CD4-positive, alpha-beta T cell treated with Interferon alpha-2 for 1 hour (primary cell): Measurements from ENCODE around the gene DOCK7.
"Not testable (repeated sequence)": the region's sequence is repeated elsewhere in the genome, so short reads cannot be mapped to it uniquely, and the experiment has no call there.

ENCODE experiments used
- DNase-seq, 2 donors: peaks; one replicate each; pipeline ENCODE4 v3.0.0-alpha.2; 2020 to 2022

The DOCK7 gene

DNA sequence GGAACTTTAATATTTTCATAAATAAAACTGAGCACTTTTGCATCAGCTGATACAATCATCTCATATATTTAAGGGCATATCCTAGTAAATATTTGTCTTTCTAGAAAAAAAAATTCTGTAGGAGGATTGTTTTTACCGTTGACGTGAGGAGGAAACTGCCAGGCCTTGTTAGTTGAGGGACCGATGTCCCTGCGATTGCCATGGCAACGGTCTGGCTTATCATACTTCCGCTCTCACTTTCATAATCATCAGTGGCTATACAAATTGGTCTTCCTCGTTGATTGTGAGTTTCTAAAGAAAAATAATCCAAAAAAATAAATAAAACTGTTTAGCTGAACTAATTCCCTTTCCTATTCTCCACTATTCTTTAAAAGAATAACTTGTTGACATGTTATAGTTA, 160.2 kb downstream of the DOCK7 start:
- DNase-seq: peak; percentile 16 to 40

- not testable (repeated sequence) for DNase-seq
These were observed 160.8 kb downstream of the DOCK7 start for GRCh38 chr1:62527346-62527745.

GRCh38 chr1:62523860-62524259, 164.3 kb downstream of the DOCK7 start:
- DNase-seq: no peak

GRCh38 chr1:62516600-62516999, 171.6 kb downstream of the DOCK7 start:
- DNase-seq: no peak

DNA sequence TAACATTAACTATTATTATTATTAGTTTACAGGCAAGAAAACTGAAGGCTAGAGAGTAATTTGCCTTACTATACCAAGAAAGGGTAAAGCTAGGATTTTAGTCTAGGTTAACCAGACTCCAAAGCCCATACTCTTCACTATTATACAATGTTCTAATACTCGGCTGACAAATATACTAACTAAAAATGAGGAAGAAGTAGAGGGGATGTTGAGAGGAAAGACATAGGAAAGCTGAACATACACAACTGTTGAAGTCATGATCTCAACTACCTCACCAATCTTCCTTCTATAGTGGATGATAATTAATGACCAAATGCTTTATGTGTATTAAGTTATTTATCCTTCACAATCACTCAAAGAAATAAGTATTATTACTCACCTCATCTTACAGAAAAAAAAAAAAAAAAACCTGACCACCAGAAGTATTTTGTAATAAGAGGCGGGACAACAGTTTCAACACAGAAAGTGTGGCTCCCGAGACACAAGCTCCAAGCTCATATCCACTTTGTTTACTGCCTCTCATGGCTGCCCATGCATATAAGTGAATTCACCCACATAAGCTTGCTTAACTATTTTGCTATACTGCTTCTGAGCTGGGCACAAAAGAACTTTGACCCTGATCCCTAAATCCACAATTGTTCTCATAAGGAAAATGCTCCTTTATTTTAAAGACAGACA, 173.3 kb downstream of the DOCK7 start:
- DNase-seq: no peak

- DNase-seq: no peak
These were observed 175.2 kb downstream of the DOCK7 start for GRCh38 chr1:62513013-62513412.

- no peak for DNase-seq
These were observed 179.2 kb downstream of the DOCK7 start for GRCh38 chr1:62509028-62509427.

- DNase-seq: peak; percentile 2 to 42
These were observed 179.9 kb downstream of the DOCK7 start for GRCh38 chr1:62508187-62508758.

DNA sequence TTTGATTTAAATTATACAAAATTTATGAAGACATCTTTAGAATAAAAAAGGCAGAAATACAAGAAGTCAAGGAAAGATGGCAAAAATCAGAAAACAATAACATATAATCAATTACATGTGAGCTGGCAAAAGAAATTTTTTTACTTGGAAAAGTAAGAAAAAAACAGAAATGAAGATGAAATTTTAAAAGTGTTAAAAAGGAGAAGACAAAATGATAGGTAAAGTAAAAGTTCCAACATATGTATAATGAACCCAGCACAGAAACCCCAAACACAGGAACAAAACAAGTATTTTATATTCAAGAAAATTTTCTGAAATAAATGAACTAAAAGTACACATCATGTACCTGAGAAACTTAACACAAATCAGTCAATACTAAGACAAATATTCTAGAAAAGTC, 188.0 kb downstream of the DOCK7 start:
- DNase-seq: no peak

GRCh38 chr1:62494137-62494536, 194.0 kb downstream of the DOCK7 start:
- DNase-seq: no peak

DNA sequence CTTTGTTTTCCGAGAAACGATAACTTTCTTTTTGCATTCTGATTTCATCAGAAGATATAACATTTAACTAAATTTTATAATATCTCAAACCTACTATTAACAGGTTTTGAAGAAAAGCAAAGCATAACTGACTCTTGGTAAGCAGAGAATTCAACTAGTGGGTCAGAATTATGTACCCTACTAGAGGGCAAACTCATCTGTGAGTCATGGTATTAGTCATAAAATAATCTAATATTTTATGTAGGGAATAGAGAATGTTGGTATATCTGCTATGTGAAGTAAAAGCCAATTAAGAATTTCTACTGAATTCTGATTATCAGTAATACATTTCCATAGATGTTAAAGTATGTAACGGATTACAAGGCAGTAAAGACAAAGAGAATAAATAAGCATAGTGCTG, 194.5 kb downstream of the DOCK7 start:
- DNase-seq: no peak

- DNase-seq: no peak
These were observed 195.7 kb downstream of the DOCK7 start for GRCh38 chr1:62492521-62492920.

- no peak for DNase-seq
These were observed 200.2 kb downstream of the DOCK7 start for GRCh38 chr1:62487956-62488355.

DNA sequence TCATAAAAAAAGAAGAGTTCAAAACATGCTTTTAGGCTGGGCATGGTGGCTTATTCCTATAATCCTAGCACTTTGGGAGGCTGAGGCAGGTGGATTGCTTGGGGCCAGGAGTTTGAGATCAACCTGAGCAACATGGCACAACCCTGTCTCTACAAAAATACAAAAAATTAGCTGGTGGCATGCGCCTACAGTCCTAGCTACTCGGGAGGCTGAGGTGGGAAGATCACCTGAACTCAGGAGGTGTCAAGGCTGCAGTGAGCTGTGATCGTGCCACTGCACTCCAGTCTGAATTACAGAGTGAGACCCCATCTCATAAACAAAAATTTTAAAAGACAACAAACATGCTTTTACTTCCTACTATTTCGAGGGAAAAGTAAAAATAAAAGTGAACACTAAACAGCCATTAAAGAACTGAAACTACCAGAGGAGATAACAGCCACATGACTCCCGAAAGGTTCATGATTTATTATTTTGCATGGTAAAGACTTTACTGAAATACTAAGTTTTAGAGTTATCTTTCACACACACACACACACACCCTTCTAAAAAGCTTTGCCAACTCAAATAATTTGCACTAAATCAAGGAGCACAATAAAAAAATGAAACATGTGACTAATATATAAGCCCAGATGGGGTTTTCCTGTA, 203.2 kb downstream of the DOCK7 start:
- no peak for DNase-seq

- no peak for DNase-seq
These were observed 206.5 kb downstream of the DOCK7 start for GRCh38 chr1:62481681-62482080.

DNA sequence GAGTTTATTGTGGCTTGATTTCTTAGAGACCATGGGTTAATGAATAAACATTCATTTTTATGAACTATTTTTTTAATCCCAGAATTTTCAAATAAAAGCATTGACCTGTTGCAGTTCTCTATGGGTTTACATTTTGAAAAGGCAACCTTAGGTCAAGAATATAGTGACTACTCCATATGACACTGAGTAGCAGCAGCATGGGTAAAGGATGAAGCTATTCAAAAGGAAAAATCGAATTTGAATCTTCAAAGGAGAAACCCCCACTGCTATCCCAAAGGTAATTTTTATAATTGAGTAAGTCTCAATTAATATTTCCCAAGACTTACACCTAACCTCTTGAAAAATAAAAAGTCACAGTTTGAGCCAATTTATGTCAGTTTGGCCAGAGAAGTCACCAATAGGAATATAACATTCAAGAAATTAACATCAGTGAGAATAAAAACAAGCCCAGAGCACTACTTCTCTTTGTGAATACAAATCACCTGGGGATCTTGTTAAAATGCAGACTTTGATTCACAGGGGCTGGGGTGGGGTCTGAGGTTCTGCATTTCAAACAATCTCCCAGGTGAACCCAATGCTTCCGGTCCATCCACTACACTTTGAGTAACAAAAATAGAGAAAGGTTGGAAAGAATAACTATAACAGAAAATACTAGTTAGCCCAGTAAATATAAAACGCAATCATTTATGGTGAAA, 211.5 kb downstream of the DOCK7 start:
- DNase-seq: no peak

DNA sequence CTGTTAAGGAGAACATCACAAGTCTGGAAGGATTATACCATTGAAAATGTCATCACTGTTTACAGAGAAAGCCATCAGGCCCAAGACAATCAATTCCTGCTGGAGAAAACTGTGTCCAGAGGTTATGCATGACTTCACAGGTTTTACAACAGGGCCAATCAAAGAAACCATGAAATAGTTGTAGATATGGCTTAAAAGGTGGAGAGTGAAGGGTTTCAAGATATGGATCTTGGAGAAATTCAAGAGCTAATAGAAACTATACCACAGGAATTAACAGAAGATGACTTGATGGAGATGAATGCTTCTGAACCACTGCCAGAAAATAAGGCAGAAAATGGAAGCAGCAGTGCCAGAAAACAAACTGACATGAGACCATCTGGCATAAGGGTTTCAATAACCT, 221.1 kb downstream of the DOCK7 start:
- DNase-seq: no peak

- no peak for DNase-seq
These were observed 225.8 kb downstream of the DOCK7 start for GRCh38 chr1:62462370-62462769.

GRCh38 chr1:62457955-62458354, 230.2 kb downstream of the DOCK7 start:
- DNase-seq: no peak

GRCh38 chr1:62452951-62453350, 235.2 kb downstream of the DOCK7 start:
- no peak for DNase-seq

DNA sequence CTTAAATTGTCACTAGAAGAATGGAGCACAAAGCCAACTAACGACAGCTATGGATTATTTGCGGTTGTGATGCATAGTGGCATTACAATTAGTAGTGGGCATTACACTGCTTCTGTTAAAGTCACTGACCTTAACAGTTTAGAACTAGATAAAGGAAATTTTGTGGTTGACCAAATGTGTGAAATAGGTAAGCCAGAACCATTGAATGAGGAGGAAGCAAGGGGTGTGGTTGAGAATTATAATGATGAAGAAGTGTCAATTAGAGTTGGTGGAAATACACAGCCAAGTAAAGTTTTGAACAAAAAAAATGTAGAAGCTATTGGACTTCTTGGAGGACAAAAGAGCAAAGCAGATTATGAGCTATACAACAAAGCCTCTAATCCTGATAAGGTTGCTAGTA, 237.9 kb downstream of the DOCK7 start:
- DNase-seq: peak in 1 of 2 donors; percentile 13

- DNase-seq: no peak
These were observed 239.8 kb downstream of the DOCK7 start for GRCh38 chr1:62448221-62448933.

- DNase-seq: no peak
These were observed 243.5 kb downstream of the DOCK7 start for GRCh38 chr1:62444701-62445100.
